DMS53 treated with DMSO at 0.1 percent for 48 hours (cell line): ENCODE results near the gene EAF1.
"Not testable (repeated sequence)": the region's sequence is repeated elsewhere in the genome, so short reads cannot be mapped to it uniquely, and the experiment has no call there.

Experiments
- DNase-seq: peaks from one replicate; lab custom pipeline; 2025; ENCODE audit not compliant: unreplicated experiment; lab: John Stamatoyannopoulos, UW

EAF1 gene

DNA sequence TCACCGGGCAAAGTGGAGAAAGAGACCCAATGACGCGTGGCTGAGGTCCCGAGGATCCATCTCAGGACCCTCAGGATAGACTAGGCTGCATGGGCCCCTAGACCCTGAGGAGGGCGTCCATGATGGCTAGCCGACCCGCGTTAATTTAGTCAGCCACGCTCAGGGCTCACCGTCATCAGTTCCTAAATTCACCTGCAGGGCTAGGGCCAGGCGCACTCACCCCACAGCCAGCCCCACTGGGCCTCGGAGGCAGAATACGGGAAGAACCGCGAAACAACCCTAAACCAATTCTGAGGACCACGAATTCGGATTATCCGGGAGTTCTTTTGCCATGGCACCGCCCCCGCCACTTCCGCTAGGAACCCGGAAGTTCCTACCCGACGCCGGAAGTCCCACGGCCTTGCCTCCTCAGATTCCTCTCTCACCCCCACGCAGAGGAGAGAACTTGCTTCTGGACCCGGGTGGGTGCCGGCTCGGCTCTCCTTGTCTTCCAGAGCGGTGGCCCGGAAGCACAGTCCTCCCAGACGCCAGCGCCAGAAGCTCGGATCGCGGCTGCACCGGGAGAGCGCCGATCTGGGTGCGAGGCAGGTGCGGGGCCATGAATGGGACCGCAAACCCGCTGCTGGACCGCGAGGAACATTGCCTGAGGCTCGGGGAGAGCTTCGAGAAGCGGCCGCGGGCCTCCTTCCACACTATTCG, at the start of gene EAF1, which contains the start of gene METTL6:
TSS of gene EAF1 (plus strand) at position 417 of the 699 bp plus-strand sequence. CDS start at position 599, 182 bp downstream.
TSS of gene METTL6 (minus strand) at position 363 of the 699 bp plus-strand sequence. CDS start 1,033 bp downstream, outside the sequence.
- no peak for DNase-seq

DNA sequence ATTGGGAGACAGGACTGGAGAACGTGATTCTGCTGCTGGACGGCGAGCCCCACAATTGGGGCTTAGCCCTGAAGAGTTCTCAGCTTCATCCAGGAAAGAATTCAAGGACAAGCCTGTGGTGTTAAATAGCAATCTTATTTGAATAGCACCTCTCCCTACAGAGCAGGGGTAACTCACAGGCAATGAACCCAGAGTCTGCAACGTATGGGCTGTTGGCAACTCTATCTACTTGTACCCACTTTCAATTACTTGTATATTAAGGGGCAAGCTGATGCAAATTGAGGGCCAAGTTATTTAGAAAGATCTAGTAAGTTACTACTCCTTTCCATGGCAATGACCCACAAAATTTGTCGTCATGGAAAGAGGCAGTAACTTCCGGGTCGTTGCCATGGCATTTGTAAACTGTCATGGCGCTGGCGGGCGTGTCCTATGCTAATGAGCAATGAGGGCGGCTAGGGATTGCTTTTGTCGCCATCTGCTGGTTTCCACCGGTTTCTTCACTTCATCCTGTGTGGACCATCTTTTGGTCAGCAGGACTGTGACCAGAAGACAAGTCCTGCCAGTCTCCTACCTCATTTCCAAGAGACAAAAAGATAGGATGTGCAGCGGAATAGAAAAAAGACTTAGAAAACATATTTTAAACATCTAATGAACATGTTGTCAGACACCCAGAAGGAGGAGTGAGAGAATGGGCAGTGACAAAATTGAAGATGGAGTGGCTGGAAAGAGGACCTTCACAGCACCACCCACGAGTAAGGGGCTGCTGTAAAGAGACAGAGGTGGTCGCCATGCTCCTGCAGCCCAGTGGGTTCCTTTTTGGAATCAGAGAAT, 49.2 kb upstream of the EAF1 start:
- peak; percentile 32 for DNase-seq

DNA sequence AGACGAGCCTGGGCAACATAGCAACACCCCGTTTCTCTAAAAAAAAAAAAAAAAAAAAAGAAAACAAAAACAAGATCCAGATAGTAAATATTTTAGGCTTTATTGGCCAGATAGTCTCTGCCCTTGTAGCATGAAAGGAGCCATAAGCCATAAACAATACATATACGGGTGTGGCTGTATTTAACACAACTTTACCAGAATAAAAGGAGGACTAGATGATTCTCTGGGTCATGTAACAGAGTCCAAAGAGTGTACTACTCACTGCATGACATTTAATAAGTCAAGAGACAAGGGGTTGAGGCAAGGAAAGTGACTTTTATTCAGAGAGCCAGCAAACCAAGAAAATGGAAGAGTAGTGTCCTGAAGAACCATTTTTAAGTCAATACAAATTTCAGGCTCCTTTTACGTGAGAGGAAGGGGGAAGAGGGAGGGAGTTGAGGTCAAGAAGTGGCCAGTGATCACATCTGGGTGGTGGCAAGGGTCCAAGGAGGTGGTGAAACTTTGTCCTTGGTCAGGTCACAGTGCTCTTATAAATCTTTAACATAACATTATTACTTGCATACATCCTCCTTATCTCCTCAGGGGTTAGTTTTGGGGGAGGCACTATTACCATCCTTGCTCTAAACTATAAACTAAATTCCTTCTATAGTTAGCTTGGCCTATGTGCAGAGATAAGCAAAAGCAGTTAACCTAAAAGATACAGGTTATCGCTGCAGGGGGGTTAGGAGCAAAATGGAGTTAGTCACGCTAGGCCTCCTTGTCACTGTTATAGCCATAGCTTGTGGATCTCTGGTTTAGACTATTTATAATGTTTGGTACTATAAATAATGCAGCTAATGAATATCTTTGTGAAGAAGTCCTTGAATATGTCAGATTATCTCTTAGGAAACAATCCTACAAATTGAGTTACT, 46.2 kb upstream of the EAF1 start:
- no peak for DNase-seq

DNA sequence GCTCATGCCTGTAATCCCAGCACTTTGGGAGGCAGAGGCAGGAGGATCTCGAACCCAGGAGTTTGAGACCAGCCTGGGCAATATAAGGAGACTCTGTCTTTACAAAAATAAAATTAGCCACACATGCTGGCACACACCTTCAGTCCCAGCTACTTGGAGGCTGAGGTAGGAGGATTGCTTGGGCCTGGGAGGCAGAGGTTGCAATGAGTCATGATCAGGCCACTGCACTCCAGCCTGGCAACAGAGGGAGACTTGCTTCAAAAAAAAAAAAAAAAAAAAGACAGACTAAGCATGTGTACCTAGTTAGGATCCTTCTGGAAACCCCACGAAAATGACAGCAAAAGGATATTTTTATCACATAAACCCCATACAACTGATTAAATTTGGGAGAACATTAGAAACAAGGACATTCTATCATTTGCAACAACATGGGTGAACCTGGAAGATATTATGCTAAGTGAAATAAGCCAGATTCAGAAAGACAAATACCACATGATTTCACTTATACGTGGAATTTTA, 44.9 kb upstream of the EAF1 start:
- DNase-seq: no peak

DNA sequence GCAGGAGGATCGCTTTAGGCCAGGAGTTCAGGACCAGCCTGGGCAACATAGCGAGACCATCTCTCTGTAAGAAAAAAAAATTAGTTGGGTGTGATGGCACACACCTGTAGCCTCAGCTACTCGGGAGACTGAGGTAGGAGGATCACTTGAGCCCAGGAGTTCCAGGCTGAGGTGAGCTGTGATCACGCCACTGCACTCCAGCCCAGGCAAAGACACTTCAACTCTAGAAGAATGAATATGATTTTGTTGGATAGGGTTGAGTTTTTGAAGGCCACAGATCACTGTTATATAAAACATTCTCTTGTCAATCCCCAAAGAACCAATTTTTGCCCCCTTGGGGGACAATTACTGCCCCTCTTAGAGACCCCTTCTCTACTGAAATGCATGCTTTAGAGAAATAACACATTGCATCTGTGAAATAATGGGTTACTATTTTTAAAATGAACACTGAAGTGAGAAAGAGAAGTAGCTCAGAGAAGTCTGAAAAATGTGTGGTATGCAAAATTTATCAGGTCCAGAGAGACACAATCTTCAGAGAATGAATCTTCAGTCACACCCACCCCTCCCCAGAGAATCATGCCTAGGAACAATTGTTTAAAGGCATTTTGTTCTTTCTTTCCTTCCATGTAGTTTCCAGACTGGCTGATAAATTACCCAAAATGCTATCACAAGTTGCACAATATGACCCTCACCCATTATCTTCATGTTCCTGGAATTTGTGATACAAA, 42.7 kb upstream of the EAF1 start:
- DNase-seq: no peak

DNA sequence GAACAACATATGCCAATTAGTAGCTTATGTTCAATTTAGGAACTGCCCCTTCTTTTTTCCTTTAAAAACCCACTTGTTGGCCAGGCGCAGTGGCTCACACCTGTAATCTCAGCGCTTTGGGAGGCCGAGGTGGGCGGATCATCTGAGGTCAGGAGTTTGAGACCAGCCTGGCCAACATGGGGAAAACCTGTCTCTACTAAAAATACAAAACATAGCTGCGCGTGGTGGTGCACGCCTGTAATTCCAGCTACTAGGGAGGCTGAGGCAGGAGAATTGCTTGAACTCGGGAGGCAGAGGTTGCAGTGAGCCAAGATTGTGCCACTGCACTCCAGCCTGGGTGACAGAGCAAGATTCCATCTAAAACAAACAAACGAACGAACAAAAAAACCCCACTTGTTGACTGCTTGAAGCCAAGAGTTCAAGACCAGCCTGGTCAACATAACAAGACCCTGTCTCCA, 42.1 kb upstream of the EAF1 start:
- DNase-seq: not testable (repeated sequence)

DNA sequence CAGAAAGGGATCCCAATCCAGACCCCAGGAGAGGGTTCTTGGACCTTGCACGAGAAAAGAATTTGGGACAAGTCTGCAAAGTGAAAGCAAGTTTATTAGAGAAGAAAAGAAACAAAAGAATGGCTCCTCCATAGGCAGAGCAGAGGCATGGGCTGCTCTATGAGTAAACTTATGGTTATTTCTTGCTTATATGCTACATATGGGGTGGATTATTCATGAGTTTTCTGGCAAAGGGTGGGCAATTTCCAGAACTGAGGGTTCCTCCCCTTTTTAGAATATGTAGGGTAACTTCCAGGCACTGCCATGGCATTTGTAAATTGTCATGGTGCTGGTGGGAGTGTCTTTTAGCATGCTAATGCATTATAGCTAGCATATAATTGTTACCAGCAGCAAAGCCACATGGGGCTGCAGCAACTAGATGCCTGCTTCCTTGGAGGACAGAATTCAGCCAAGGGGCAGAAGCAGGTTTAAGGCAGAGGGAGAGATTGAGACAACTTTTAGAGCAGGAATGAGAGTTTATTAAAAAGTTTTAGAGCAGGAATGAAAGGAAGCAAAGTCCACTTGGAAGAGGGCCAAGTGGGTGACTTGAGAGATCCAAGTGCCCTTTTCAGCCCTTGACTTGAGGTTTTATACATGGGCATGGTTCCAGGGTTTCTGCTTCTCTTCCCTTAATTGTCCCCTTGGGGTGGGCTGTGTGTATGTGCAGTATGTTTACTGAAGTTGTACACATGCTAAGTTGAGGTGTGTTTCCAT, 41.3 kb upstream of the EAF1 start:
- DNase-seq: no peak

DNA sequence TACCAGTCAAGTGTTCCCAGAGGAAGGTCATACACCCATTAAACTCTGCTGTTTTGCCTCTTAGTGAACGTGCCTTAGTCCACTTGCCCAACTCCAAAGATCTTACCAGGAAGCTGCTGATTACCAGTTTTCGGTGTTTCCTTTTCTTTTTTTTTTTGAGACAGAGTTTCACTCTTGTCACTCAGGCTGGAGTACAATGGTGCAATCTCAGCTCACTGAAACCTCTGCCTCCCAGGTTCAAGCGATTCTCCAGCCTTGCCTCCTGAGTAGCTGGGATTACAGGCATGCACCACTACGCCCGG, 40.8 kb upstream of the EAF1 start:
- DNase-seq: not testable (repeated sequence)

DNA sequence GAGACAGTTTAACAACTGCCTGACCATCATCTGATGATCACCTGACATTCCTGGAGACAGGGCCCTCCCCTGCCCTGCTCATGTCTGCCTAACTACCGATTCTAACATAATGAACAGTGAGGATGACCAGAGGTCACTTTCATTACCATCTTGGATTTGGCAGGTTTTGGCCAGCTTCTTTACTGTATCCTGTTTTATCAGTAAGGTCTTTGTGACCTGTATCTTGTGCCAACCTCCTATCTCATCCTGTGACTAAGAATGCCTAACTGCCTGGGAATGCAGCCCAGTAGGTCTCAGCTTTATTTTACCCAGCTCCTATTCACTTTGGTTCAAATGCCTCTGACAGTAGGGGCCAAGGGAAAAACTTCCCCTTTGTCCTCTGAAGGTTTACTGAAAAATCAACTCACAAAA, 40.2 kb upstream of the EAF1 start:
- DNase-seq: no peak

DNA sequence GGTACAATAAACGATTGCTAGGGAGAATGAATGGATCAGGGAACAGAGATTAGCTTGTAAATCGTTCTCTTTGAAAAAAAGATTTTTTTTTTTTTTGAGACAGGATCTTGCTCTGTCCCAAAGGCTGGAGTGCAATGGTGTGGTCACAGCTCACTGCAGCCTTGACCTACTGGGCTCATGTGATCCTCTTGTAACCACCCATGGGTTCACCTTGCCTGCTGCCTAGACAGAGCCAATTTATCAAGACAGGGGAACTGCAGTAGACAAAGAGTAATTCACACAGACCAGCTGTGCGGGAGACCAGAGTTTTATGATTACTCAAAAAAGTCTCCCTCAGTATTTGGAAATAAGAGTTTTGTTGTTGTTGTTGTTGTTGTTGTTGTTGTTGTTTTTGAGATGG, 39.7 kb upstream of the EAF1 start:
- DNase-seq: no peak

DNA sequence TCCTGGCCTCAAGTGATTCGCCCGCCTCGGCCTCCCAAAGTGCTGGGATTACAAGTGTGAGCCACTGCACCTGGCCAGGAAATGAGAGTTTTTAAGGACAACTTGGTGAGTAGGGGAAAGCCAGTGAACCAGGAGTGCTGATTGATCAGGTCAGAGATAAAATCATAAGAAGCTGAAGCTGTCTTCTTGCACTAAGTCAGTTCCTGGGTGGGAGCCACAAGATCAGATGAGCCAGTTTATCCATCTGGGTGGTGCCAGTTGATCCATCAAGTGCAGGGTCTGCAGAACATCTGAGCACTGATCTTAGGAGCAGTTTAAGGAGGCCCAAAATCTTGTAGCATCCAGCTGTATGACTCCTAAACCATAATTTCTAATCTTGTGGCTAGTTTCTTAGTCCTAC, 39.1 kb upstream of the EAF1 start:
- not testable (repeated sequence) for DNase-seq

DNA sequence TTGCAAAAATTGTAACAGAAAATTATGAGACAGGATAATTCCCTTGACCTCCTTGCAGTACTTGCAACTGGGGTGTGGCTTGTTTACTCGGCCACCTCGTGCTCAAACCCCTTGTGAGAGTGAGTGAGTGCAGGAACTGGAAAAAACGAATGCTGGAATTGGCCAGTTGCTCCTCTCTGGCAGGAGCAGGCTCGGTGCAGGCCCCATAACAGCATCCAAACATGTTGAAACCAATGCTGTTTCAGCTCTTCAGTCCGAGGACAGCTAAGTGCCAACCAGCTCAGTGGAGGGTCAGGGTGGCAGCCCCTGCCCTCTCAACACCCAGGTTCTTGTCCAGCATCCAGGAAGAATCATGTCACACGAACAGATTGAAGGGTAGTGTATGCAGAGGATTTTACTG, 36.9 kb upstream of the EAF1 start:
- no peak for DNase-seq

DNA sequence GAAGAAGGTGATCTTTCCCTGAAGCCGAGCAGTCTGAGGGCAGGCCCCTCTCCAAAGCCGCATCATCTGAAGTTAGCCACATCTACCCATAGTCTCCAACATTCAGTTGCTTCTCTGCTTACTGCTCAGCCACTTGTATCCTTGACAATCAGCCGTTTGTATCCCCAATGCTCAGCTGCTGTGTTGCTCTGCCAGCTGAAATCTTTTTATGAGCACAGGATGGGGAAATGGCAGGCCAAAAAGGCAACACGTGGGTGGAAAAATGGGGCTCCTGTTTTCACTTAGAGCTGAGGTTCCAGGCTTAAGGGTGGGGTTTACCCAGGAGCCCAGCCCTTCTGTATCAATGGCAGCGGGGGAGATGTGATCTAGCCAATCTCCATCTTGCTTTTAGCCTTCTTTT, 36.4 kb upstream of the EAF1 start:
- DNase-seq: no peak

DNA sequence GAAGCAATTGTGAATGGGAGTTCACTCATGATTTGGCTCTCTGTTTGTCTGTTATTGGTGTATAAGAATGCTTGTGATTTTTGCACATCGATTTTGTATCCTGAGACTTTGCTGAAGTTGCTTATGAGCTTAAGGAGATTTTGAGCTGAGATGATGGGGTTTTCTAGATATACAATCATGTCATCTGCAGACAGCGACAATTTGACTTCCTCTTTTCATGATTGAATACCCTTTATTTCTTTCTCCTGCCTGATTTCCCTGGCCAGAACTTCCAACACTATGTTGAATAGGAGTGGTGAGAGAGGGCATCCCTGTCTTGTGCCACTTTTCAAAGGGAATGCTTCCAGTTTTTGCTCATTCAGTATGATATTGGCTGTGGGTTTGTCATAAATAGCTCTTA, 34.1 kb upstream of the EAF1 start:
- not testable (repeated sequence) for DNase-seq

DNA sequence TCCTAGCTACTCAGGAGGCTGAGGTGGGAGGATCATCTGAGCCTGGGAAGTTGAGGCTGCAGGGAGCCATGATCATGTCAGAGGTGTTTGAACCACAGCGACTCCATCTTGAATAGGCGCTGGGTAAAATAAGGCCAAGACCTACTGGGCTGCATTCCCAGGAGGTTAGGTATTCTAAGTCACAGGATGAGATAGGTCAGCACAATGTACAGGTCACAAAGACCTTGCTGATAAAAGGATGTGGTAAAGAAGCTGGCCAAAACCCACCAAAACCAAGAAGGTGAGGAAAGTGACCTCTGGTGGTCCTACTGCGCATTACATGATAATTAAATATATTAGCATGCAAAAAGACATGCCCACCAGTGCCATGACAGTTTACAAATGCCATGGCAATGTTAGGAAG, 28.7 kb upstream of the EAF1 start:
- DNase-seq: not testable (repeated sequence)

DNA sequence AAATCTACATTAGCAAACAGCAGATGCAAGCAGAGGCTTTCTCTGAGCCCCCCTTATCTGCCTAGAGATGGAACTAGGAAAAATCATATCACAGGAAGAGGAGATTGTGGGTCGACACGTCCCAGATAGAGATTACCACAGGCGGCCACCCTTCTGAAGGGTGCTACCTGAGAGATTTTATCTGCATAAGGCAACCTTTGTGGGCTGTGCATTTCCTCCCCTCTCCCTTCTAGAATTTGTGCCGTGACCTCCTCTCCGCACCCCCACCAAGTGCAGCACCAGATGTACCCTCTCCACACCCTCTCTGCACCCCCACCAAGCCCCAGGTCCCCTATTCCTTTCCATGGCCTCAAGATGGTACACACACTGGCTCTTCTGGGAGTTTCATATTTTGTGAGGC, 27.4 kb upstream of the EAF1 start:
- DNase-seq: no peak

DNA sequence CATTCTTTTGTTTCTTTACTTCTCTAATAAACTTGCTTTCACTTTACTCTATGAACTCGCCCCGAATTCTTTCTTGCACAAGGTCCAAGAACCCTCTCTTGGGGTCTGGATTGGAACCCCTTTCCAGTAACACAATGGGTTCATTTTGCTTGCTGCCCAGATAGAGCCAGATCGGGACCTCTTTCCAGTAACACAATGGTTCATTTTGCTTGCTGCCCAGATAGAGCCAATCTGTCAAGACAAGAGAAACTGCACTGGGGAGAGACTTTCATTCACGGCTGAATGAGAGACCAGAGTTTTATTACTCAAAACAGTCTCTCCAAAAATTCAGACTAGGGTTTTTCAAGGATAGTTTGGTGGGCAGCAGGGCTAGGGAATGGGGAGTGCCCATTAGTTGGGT, 25.5 kb upstream of the EAF1 start:
- no peak for DNase-seq

DNA sequence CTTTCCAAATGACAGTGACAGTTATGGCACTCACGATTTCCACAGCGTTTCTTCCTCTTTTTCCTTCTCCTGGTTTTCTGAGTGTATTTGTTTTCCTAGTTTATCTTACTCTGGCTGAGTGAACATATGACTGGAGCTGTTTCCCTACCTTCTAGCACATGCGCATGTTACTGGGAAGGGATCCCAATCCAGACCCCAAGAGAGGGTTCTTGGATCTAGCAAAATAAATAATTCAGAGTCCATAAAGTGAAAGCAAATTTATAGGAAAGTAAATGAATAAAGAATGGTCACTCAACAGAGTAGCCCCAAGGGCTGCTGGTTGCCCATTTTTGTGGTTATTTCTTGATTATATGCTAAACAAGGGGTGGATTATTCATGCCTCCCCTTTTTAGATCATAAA, 23.9 kb upstream of the EAF1 start:
- DNase-seq: no peak

DNA sequence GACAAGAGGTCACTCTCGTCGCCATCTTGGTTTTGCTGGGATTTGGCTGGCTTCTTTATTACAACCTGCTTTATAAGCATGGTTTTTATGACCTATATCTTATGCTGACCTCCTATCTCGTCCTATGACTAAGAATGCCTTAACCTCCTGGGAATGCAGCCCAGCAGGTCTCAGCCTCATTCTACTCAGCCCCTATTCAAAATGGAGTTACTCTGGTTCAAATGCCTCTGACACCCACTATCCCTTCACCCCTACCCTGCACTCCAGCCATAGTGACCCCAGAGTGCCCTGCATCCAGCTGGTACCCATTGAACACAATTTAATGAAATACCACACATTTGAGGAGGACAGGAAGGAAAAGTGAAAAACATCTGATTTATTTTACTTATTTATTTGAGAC, 23.4 kb upstream of the EAF1 start:
- no peak for DNase-seq

DNA sequence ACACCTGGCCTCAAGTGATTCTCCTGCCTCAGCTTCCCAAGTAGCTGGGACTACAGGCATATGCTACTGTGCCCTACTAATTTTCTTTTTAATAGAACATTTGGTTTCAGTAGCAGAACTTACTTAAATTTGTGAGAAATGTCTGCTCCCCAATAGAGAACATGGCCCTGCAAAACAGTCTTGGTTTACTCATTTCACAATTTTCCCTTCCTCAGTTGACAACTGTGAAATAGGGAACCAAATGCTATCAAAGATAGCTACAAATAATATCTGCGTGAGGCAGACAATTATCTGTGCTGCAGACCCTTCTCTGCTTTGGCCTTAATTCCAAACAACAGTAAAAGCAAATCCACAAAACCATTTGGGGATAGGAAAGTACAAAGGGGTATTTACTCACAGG, 22.6 kb upstream of the EAF1 start:
- no peak for DNase-seq
